Neural progenitor cell (in vitro differentiated cells): ENCODE data around the gene CDK7. TPM values are rescaled to one million over a fixed set of nuclear protein-coding genes. Genes with fewer than 3 reads are reported as not detected.
A peak's percentile ranks its signal among the peaks of the same experiment; 100 is the strongest.
"Not testable (repeated sequence)": the region's sequence is repeated elsewhere in the genome, so short reads cannot be mapped to it uniquely, and the experiment has no call there.

Source experiments
- DNase-seq: peaks from one replicate; pipeline ENCODE4 v3.0.0-alpha.2; 2016; ENCODE audit warnings: low spot score
- H2AFZ ChIP-seq: fragments of 200-600 bp; sonication (generic); replicated peaks from 2 replicates; pipeline ENCODE4 v1.6.1; 2016; ENCODE audit warnings: antibody characterized with exemption
- H3F3A ChIP-seq: fragments of 200-600 bp; sonication (generic); 2 replicates; pipeline ENCODE4 v1.6.1; 2016; ENCODE audit warnings: antibody characterized with exemption, low read depth
- H3K27ac ChIP-seq: fragments of 200-600 bp; sonication (generic); 2 replicates; pipeline ENCODE4 v1.5.1; 2016; ENCODE audit warnings: mild to moderate bottlenecking
- H3K27me3 ChIP-seq: fragments of 200-600 bp; sonication (generic); 2 replicates; pipeline ENCODE4 v1.6.1; 2016; ENCODE audit warnings: mild to moderate bottlenecking, moderate library complexity
- H3K36me3 ChIP-seq: fragments of 200-600 bp; sonication (generic); 2 replicates; pipeline ENCODE4 v1.5.1; 2016
- H3K4me1 ChIP-seq: fragments of 200-600 bp; sonication (generic); 2 replicates; pipeline ENCODE4 v1.6.1; 2016; ENCODE audit warnings: mixed run types
- H3K4me2 ChIP-seq: fragments of 200-600 bp; sonication (generic); 2 replicates; pipeline ENCODE4 v1.6.1; 2016
- H3K4me3 ChIP-seq: fragments of 200-600 bp; sonication (generic); 2 replicates; pipeline ENCODE4 v1.5.1; 2016
- H3K79me2 ChIP-seq: fragments of 200-600 bp; sonication (generic); 2 replicates; pipeline ENCODE4 v1.6.1; 2016; ENCODE audit warnings: low read depth
- H3K9ac ChIP-seq: fragments of 200-600 bp; sonication (generic); 2 replicates; pipeline ENCODE4 v1.6.1; 2016
- H3K9me3 ChIP-seq: fragments of 200-600 bp; sonication (generic); 2 replicates; pipeline ENCODE4 v1.5.1; 2016; ENCODE audit warnings: low read depth
- H4K20me1 ChIP-seq: fragments of 200-600 bp; sonication (generic); 2 replicates; pipeline ENCODE4 v1.6.1; 2016; ENCODE audit warnings: low read depth
- H3K27ac Mint-ChIP-seq: 3 replicates; pipeline ENCODE4 v1.8.0; 2021; ENCODE audit warnings: mixed read lengths
- H3K27me3 Mint-ChIP-seq: 2 replicates; pipeline ENCODE4 v1.8.0; 2022; ENCODE audit warnings: low read depth, mild to moderate bottlenecking, inconsistent platforms, moderate library complexity, mixed read lengths; ENCODE audit not compliant: insufficient read depth
- H3K36me3 Mint-ChIP-seq: 3 replicates; pipeline ENCODE4 v1.8.0; 2021; ENCODE audit warnings: mixed read lengths
- H3K4me1 Mint-ChIP-seq: 3 replicates; pipeline ENCODE4 v1.8.0; 2021; ENCODE audit warnings: mixed read lengths
- H3K4me3 Mint-ChIP-seq: 3 replicates; pipeline ENCODE4 v1.8.0; 2021; ENCODE audit warnings: mild to moderate bottlenecking, moderate library complexity, mixed read lengths
- H3K9me3 Mint-ChIP-seq: 3 replicates; pipeline ENCODE4 v1.8.0; 2020; ENCODE audit warnings: mixed read lengths
- CTCF ChIP-seq: fragments of 200-600 bp; sonication (generic); IDR thresholded peaks from 2 replicates; pipeline ENCODE4 v1.5.1; 2017; ENCODE audit warnings: antibody characterized with exemption, mild to moderate bottlenecking
- EZH2 ChIP-seq: fragments of 200-600 bp; sonication (generic); IDR thresholded peaks from 2 replicates; pipeline ENCODE4 v1.6.1; 2017; ENCODE audit warnings: antibody characterized with exemption, mild to moderate bottlenecking, moderate library complexity
- EZH2phosphoT487 ChIP-seq: fragments of 200-600 bp; sonication (generic); IDR thresholded peaks from 2 replicates; pipeline ENCODE4 v1.6.1; 2017; ENCODE audit warnings: antibody characterized with exemption
- total RNA-seq: library from RNA; depleted of rRNA; stranded (reverse); fragments of >200 nt; gene quantifications from 2 replicates; pipeline ENCODE4 v1.2.3, GENCODE V29; 2015; ENCODE audit warnings: low replicate concordance

The CDK7 gene
- total RNA-seq, 1 donor from 2014 or later = 57.3 TPM

DNA sequence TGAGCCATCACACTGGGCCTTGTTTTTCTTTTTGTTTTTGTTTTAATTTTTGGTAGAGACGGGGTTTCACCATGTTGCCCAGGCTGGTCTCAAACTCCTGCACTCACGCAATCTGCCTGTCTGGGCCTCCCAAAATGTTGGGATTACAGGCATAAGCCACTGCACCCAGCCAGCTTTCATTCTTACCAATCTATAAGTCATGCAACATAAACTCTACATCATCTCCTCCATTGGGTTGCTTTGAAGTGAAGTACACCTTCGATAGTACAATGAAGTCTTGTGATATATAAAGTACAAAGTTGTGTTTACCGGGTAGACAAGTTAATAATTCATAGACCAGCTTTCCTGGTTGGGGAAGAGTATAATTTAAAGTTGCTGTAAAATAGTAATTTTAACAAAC, 8.8 kb upstream of the CDK7 start:
- peaks cover 10% of the 10 kb centered on the region for H3K36me3 ChIP-seq
- Mint-ChIP-seq H3K4me1 (no peaks in the 10 kb centered on the region), H3K9me3 (no peaks in the 10 kb centered on the region), H3K27me3 (no peaks in the 10 kb centered on the region), H3K36me3 (peaks cover 7% of the 10 kb centered on the region), H3K4me3 (no peak overlapping the region), H3K27ac (no peak overlapping the region)
- H3K4me1 ChIP-seq = no peaks in the 10 kb centered on the region
- H3K27me3 ChIP-seq = no peaks in the 10 kb centered on the region
- H3K9ac ChIP-seq = no peak overlapping the region
- no peak overlapping the region for H3K27ac ChIP-seq
- no peak overlapping the region for H3K4me2 ChIP-seq
- DNase-seq = no peak
- H3K9me3 ChIP-seq = no peaks in the 10 kb centered on the region
- H3K4me3 ChIP-seq = no peak overlapping the region
- H2AFZ ChIP-seq = no peak overlapping the region
- TF ChIP-seq EZH2phosphoT487 = no peak
- no peak for TF ChIP-seq EZH2
- no peak for TF ChIP-seq CTCF
- peaks cover 15% of the 10 kb centered on the region for H3K79me2 ChIP-seq
- no peaks in the 10 kb centered on the region for H3F3A ChIP-seq
- H4K20me1 ChIP-seq = no peaks in the 10 kb centered on the region

- Histone ChIP-seq H3K9ac (no peak overlapping the region), H3K36me3 (peaks cover 10% of the 10 kb centered on the region), H3F3A (no peaks in the 10 kb centered on the region), H3K4me1 (peaks cover 3% of the 10 kb centered on the region), H3K4me3 (no peak overlapping the region), H3K79me2 (peaks cover 5% of the 10 kb centered on the region), H3K27me3 (no peaks in the 10 kb centered on the region), H3K9me3 (no peaks in the 10 kb centered on the region), H4K20me1 (no peaks in the 10 kb centered on the region), H3K27ac (no peak overlapping the region), H2AFZ (no peak overlapping the region), H3K4me2 (no peak overlapping the region)
- H3K27ac Mint-ChIP-seq = no peak overlapping the region
- H3K4me1 Mint-ChIP-seq = peaks cover 8% of the 10 kb centered on the region
- H3K27me3 Mint-ChIP-seq = no peaks in the 10 kb centered on the region
- peaks cover 4% of the 10 kb centered on the region for H3K36me3 Mint-ChIP-seq
- no peak for DNase-seq
- H3K4me3 Mint-ChIP-seq = no peak overlapping the region
- TF ChIP-seq EZH2phosphoT487 = no peak
- no peaks in the 10 kb centered on the region for H3K9me3 Mint-ChIP-seq
Measured at GRCh38 chr5:69230181-69230580, 4.5 kb upstream of the CDK7 start.

- H3K4me1 ChIP-seq = peaks cover 9% of the 10 kb centered on the region
- H3K9me3 Mint-ChIP-seq = no peaks in the 10 kb centered on the region
- H4K20me1 ChIP-seq = no peaks in the 10 kb centered on the region
- H3K36me3 Mint-ChIP-seq = peaks cover 4% of the 10 kb centered on the region
- peaks cover 15% of the 10 kb centered on the region for H3K4me1 Mint-ChIP-seq
- H2AFZ ChIP-seq = no peak overlapping the region
- peaks cover 10% of the 10 kb centered on the region for H3K36me3 ChIP-seq
- peaks cover 16% of the 10 kb centered on the region for H3K79me2 ChIP-seq
- H3F3A ChIP-seq = no peaks in the 10 kb centered on the region
- H3K9ac ChIP-seq = no peak overlapping the region
- no peak overlapping the region for H3K27ac ChIP-seq
- no peak overlapping the region for H3K4me3 Mint-ChIP-seq
- no peak overlapping the region for H3K4me3 ChIP-seq
- no peaks in the 10 kb centered on the region for H3K27me3 ChIP-seq
- no peak for TF ChIP-seq CTCF
- no peak for TF ChIP-seq EZH2
- no peak for TF ChIP-seq EZH2phosphoT487
- no peak overlapping the region for H3K4me2 ChIP-seq
- H3K27ac Mint-ChIP-seq = no peak overlapping the region
- H3K9me3 ChIP-seq = no peaks in the 10 kb centered on the region
- H3K27me3 Mint-ChIP-seq = no peaks in the 10 kb centered on the region
- DNase-seq = no peak
Measured at GRCh38 chr5:69231281-69231680, 3.4 kb upstream of the CDK7 start.

DNA sequence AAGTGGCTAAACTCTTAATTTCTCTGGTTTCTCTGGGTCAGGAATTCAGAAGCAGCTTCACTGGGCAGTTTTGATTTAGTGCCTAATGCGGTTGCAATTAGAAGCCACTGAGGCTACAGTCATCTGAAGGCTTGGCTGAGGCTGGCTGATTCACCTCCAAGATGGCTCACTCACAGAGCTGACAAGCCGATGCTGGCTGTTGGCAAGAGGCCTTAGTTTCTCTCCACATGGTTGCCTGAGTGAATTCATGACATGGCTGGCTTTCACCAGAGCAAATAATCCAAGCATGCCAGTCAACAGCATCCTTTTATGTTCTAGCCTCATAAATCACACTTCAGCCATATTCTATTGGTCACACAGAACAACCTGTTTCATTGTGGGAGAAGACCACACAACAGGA, 2.8 kb upstream of the CDK7 start:
- Histone ChIP-seq H4K20me1 (no peaks in the 10 kb centered on the region), H3F3A (no peaks in the 10 kb centered on the region), H3K27me3 (no peaks in the 10 kb centered on the region), H3K27ac (no peak overlapping the region), H3K36me3 (peaks cover 10% of the 10 kb centered on the region), H3K4me3 (no peak overlapping the region), H3K9me3 (no peaks in the 10 kb centered on the region), H3K4me2 (no peak overlapping the region), H3K79me2 (peaks cover 20% of the 10 kb centered on the region), H3K4me1 (peaks cover 9% of the 10 kb centered on the region), H2AFZ (no peak overlapping the region), H3K9ac (no peak overlapping the region)
- H3K36me3 Mint-ChIP-seq = peaks cover 4% of the 10 kb centered on the region
- no peak overlapping the region for H3K27ac Mint-ChIP-seq
- no peaks in the 10 kb centered on the region for H3K27me3 Mint-ChIP-seq
- H3K4me3 Mint-ChIP-seq = no peak overlapping the region
- H3K4me1 Mint-ChIP-seq = peaks cover 16% of the 10 kb centered on the region
- TF ChIP-seq EZH2phosphoT487 (no peak), CTCF (no peak), EZH2 (no peak)
- no peaks in the 10 kb centered on the region for H3K9me3 Mint-ChIP-seq
- DNase-seq = no peak

GRCh38 chr5:69236733-69237132, 2.0 kb downstream of the CDK7 start:
- not testable (repeated sequence) for H3K4me1 ChIP-seq, DNase-seq, H3K27ac ChIP-seq, H3K9me3 Mint-ChIP-seq, H4K20me1 ChIP-seq, H3K4me3 ChIP-seq, H3K27me3 ChIP-seq, H3K9me3 ChIP-seq, H3K4me2 ChIP-seq, H3K36me3 ChIP-seq, H3K27ac Mint-ChIP-seq, H3K27me3 Mint-ChIP-seq, H2AFZ ChIP-seq, H3F3A ChIP-seq, H3K9ac ChIP-seq
- Mint-ChIP-seq H3K36me3 (peaks cover 16% of the 10 kb centered on the region), H3K4me3 (peak overlapping the region; percentile 53), H3K4me1 (peaks cover 16% of the 10 kb centered on the region)
- H3K79me2 ChIP-seq = peaks cover 66% of the 10 kb centered on the region
